ENCODE data around the gene COX7B.
"Not testable (repeated sequence)": the region's sequence is repeated elsewhere in the genome, so short reads cannot be mapped to it uniquely, and the experiment has no call there.

Gene COX7B

GRCh38 chrX:77925764-77926163 is 26.5 kb downstream of the COX7B start:
- TF ChIP-seq ZFX (IDR thresholded peaks at IDR 0.05) (no peak), CTCF (conservative IDR thresholded peaks at IDR 0.05) (no peak)
- no peak overlapping the region for H3K27ac ChIP-seq

- TF ChIP-seq ZFX (IDR thresholded peaks at IDR 0.05) (no peak), CTCF (conservative IDR thresholded peaks at IDR 0.05) (no peak)
- no peak overlapping the region for H3K27ac ChIP-seq
Observed at GRCh38 chrX:77930581-77930980, 31.3 kb downstream of the COX7B start.

GRCh38 chrX:77935886-77936285 is 36.6 kb downstream of the COX7B start:
- TF ChIP-seq ZFX (IDR thresholded peaks at IDR 0.05), result no peak
- no peak for TF ChIP-seq CTCF (conservative IDR thresholded peaks at IDR 0.05)
- H3K27ac ChIP-seq, result no peak overlapping the region

GRCh38 chrX:77936299-77936698 is 37.0 kb downstream of the COX7B start:
- peak overlapping the region; percentile 59; the same call in 1 of the 2 replicates for H3K27ac ChIP-seq
- TF ChIP-seq CTCF (conservative IDR thresholded peaks at IDR 0.05) (no peak), ZFX (IDR thresholded peaks at IDR 0.05) (no peak)

GRCh38 chrX:77937291-77937690 is 38.0 kb downstream of the COX7B start:
- H3K27ac ChIP-seq, result no peak overlapping the region; the same call in 1 of the 2 replicates
- no peak for TF ChIP-seq ZFX (IDR thresholded peaks at IDR 0.05)
- TF ChIP-seq CTCF (conservative IDR thresholded peaks at IDR 0.05), result no peak

GRCh38 chrX:77938083-77938680 is 38.9 kb downstream of the COX7B start:
- no peak overlapping the region; the same call in 1 of the 2 replicates for H3K27ac ChIP-seq
- TF ChIP-seq CTCF (conservative IDR thresholded peaks at IDR 0.05) (no peak), ZFX (IDR thresholded peaks at IDR 0.05) (no peak)

GRCh38 chrX:77945031-77945430 is 45.8 kb downstream of the COX7B start:
- not testable (repeated sequence) for H3K27ac ChIP-seq

- no peak overlapping the region for H3K27ac ChIP-seq
- no peak for TF ChIP-seq CTCF (conservative IDR thresholded peaks at IDR 0.05)
- no peak for TF ChIP-seq ZFX (IDR thresholded peaks at IDR 0.05)
Observed at GRCh38 chrX:77945910-77946545, 46.8 kb downstream of the COX7B start.
